K562 (cell line): ENCODE measurements around the gene LATS2. TPM values are rescaled to one million over a fixed set of nuclear protein-coding genes. Genes with fewer than 3 reads are reported as not detected.

Experiments used
- ATAC-seq: fragments of 200-7000 bp; cut with Tn5 transposase; 3 replicates; pipeline ENCODE4 v1.9.1; 2020; ENCODE audit warnings: moderate library complexity
- BruUV-seq: library from RNA; stranded (reverse); fragments of 400-500 nt; replicated peaks from 2 replicates; lab custom pipeline; 2021; lab: Mats Ljungman, UMichigan
- CTCF ChIA-PET: fragments of 300-600 bp; formaldehyde crosslinking; extraction: SDS; loops from one replicate; lab custom pipeline; 2021; ENCODE audit warnings: low intra/inter-chr PET ratio; lab: Yijun Ruan, JAX
- POLR2A ChIA-PET: fragments of 300-600, 350-650 bp; sonication (Branson Sonifier 250); formaldehyde crosslinking; extraction: SDS; loops from one replicate; lab custom pipeline; 2021; ENCODE audit warnings: antibody characterized with exemption, inconsistent platforms; lab: Yijun Ruan, JAX
- DNase-seq, 4 experiments: peaks; one replicate each; pipeline versions ENCODE4 v3.0.0 to v3.0.0-alpha.2; 2011 to 2018; ENCODE audit warnings: low spot score in 3 of 4, mixed read lengths in 3 of 4; ENCODE audit errors: extremely low read depth in 1 of 4
- FAIRE-seq: peaks from 2 replicates; lab custom pipeline; 2011; peaks lifted over from hg19 to GRCh38; lab: Jason Lieb, UNC
- H2AFZ ChIP-seq: 2 replicates; pipeline ENCODE4 v1.6.0; 2011; ENCODE audit warnings: low read depth, low read length, control low read depth, inconsistent platforms
- H3K27ac ChIP-seq: fragments of 200-600 bp; 3 replicates; pipeline ENCODE4 v1.8.0; 2011; ENCODE audit warnings: low read depth, mild to moderate bottlenecking, control low read depth, inconsistent platforms, low read length, moderate library complexity, mixed read lengths; ENCODE audit errors: extremely low read depth
- H3K27me3 ChIP-seq, 2 experiments: fragments of 300-600 bp in 1 of 2; 2 replicates in 1 of 2; 3 replicates in 1 of 2; pipeline versions ENCODE4 v1.6.0 to v1.8.0; 2011; ENCODE audit warnings: inconsistent platforms in 2 of 2, low read length in 2 of 2, mild to moderate bottlenecking in 1 of 2, mixed read lengths in 1 of 2, moderate library complexity in 1 of 2; ENCODE audit not compliant: control insufficient read depth in 2 of 2, insufficient read depth in 2 of 2
- H3K36me3 ChIP-seq: fragments of 300-600 bp; 3 replicates; pipeline ENCODE4 v1.8.0; 2011; ENCODE audit warnings: mild to moderate bottlenecking, low read length, inconsistent platforms; ENCODE audit not compliant: control insufficient read depth, insufficient read depth
- H3K4me1 ChIP-seq, 2 experiments: fragments of 200-600 bp in 1 of 2; replicated peaks in 1 of 2; 2 replicates in 1 of 2; 3 replicates in 1 of 2; pipeline versions ENCODE4 v1.5.1 to v1.8.0; 2011; ENCODE audit warnings: inconsistent platforms in 2 of 2, low read length in 2 of 2, mild to moderate bottlenecking in 1 of 2, mixed read lengths in 1 of 2, moderate library complexity in 1 of 2; ENCODE audit not compliant: control insufficient read depth in 2 of 2, insufficient read depth in 2 of 2
- H3K4me2 ChIP-seq: 2 replicates; pipeline ENCODE4 v1.6.1; 2011; ENCODE audit warnings: low read length, control low read depth, inconsistent platforms, mixed read lengths; ENCODE audit not compliant: insufficient read depth
- H3K4me3 ChIP-seq: fragments of 200-600 bp; sonication (generic), shearing (Covaris generic); 2 replicates; pipeline ENCODE4 v1.5.1; 2016; ENCODE audit warnings: control low read depth, inconsistent platforms
- H3K79me2 ChIP-seq: fragments of 200-600 bp; 3 replicates; pipeline ENCODE4 v1.8.0; 2011; ENCODE audit warnings: low read length, inconsistent platforms; ENCODE audit not compliant: control insufficient read depth, insufficient read depth
- H3K9ac ChIP-seq, 2 experiments: 2 replicates each; pipeline versions ENCODE4 v1.6.0 to v1.6.1; 2011; ENCODE audit warnings: low read depth in 2 of 2, low read length in 2 of 2, control low read depth in 1 of 2, inconsistent platforms in 1 of 2, mild to moderate bottlenecking in 1 of 2, mixed read lengths in 1 of 2; ENCODE audit not compliant: insufficient read depth in 1 of 2
- H3K9me1 ChIP-seq: one replicate; pipeline ENCODE4 v1.6.0; 2011; ENCODE audit warnings: inconsistent platforms, mild to moderate bottlenecking, low read length, moderate library complexity; ENCODE audit not compliant: control insufficient read depth, insufficient read depth
- H3K9me3 ChIP-seq: replicated peaks from 2 replicates; pipeline ENCODE4 v1.5.1; 2011; ENCODE audit warnings: low read depth, low read length, inconsistent platforms; ENCODE audit not compliant: control insufficient read depth, insufficient read depth
- H4K20me1 ChIP-seq: replicated peaks from 2 replicates; pipeline ENCODE4 v1.6.1; 2011; ENCODE audit warnings: low read length, inconsistent platforms, mixed read lengths; ENCODE audit not compliant: control insufficient read depth, insufficient read depth
- DIDO1 ChIP-seq: fragments of 450-650 bp; IDR thresholded peaks from 2 replicates; pipeline ENCODE4 v1.6.1; 2016; ENCODE audit warnings: low read depth, missing biosample characterization, missing genetic modification characterization
- ESRRA ChIP-seq: fragments of 450-650 bp; IDR thresholded peaks from 2 replicates; pipeline ENCODE4 v1.6.1; 2014; ENCODE audit warnings: low read depth, mild to moderate bottlenecking, moderate library complexity, borderline replicate concordance
- FOXM1 ChIP-seq, 2 experiments: fragments of 450-650 bp in 1 of 2; sonication (generic) in 1 of 2; formaldehyde crosslinking in 1 of 2; IDR thresholded peaks; 2 replicates each; pipeline versions ENCODE4 v1.6.1 to v1.9.0; 2017 to 2022; ENCODE audit warnings: low read depth in 2 of 2, mild to moderate bottlenecking in 2 of 2, missing genetic modification reagents in 1 of 2, moderate library complexity in 1 of 2
- JUN ChIP-seq, 2 experiments: sonication (generic) in 1 of 2; formaldehyde crosslinking in 1 of 2; IDR thresholded peaks; 2 replicates each; pipeline versions ENCODE4 v1.6.1 to v1.8.0; 2012 to 2022; ENCODE audit warnings: borderline replicate concordance in 2 of 2, mild to moderate bottlenecking in 2 of 2, improper control_type of control experiment in 1 of 2, low read depth in 1 of 2, low read length in 1 of 2, missing genetic modification reagents in 1 of 2
- JUND ChIP-seq, 2 experiments: IDR thresholded peaks; 2 replicates in 1 of 2; 3 replicates in 1 of 2; pipeline ENCODE4 v1.6.1; 2011; ENCODE audit warnings: borderline replicate concordance in 2 of 2, low read depth in 2 of 2, low read length in 2 of 2, improper control_type of control experiment in 1 of 2, missing biosample characterization in 1 of 2, missing genetic modification characterization in 1 of 2, missing genetic modification reagents in 1 of 2
- MEF2D ChIP-seq: conservative IDR thresholded peaks from 2 replicates; pipeline ENCODE4 v1.6.1; 2016; ENCODE audit warnings: low read depth, missing genetic modification characterization, missing compliant biosample characterization
- PHB ChIP-seq: fragments of 250-450 bp; sonication (Bioruptor Pico); IDR thresholded peaks from 2 replicates; pipeline ENCODE4 v1.5.0; 2021
- PRPF4 ChIP-seq: fragments of 200-400 bp; formaldehyde crosslinking; IDR thresholded peaks from one replicate; pipeline ENCODE4 v1.6.1; 2017; ENCODE audit warnings: low read length, low read depth, mild to moderate bottlenecking; ENCODE audit not compliant: insufficient read depth, poor library complexity, severe bottlenecking
- ZBTB9 ChIP-seq: fragments of 450-650 bp; formaldehyde crosslinking; IDR thresholded peaks from 2 replicates; pipeline ENCODE4 v1.4.0; 2020; ENCODE audit warnings: mild to moderate bottlenecking, moderate library complexity
- ZKSCAN8 ChIP-seq: fragments of 200-800 bp; sonication (Bioruptor generic); IDR thresholded peaks from 2 replicates; pipeline ENCODE4 v1.6.1; 2016; ENCODE audit warnings: missing genetic modification characterization, missing compliant biosample characterization
- ZNF232 ChIP-seq: sonication (generic); formaldehyde crosslinking; IDR thresholded peaks from 2 replicates; pipeline ENCODE4 v1.8.0; 2022; ENCODE audit warnings: mild to moderate bottlenecking, missing genetic modification reagents
- ZNF696 ChIP-seq: fragments of 250-450 bp; sonication (Bioruptor Pico); conservative IDR thresholded peaks from 2 replicates; pipeline ENCODE4 v1.4.0; 2020; ENCODE audit warnings: mild to moderate bottlenecking, moderate library complexity
- WGBS: fragments of 100-300 bp; shearing (Covaris generic); methylation state at CpG from one replicate; pipeline ENCODE4 v1.1.6; 2016; ENCODE audit warnings: low coverage, mixed read lengths; ENCODE audit not compliant: insufficient coverage; ENCODE audit errors: missing lambda C conversion rate; 5-methylcytosine and 5-hydroxymethylcytosine counted together
- in situ Hi-C: fragments of 300-500 bp; cut with MboI; formaldehyde crosslinking; loops from 4 replicates; pipeline ENCODE4 v1.15.0; 2018; ENCODE audit warnings: inconsistent platforms, mixed read lengths
- intact Hi-C: fragments of 100-400 bp; cut with micrococcal nuclease; formaldehyde crosslinking; loops from 2 replicates; pipeline ENCODE4 v1.14.2; 2022
- polyA plus RNA-seq, 8 experiments: library from polyadenylated mRNA; depleted of rRNA in 4 of 8; stranded (reverse) in 5 of 8; unstranded in 3 of 8; fragments of >200 nt; fragmentation: Nextera tagmentation in 2 of 8; fragmentation: Illumina TruSeq in 1 of 8; extraction: Ambion mirVana in 2 of 8; extraction: Trizol in 1 of 8; gene quantifications; 2 replicates each; pipeline versions ENCODE4 v1.2.1 to v1.2.3, GENCODE V29; 2011 to 2014; ENCODE audit warnings: inconsistent platforms in 1 of 8, missing spikeins in 1 of 8
- total RNA-seq, 7 experiments: library from RNA; depleted of rRNA in 6 of 7; stranded (reverse); fragments of >200 nt in 6 of 7; fragmentation: Illumina TruSeq in 2 of 7; extraction: Trizol in 2 of 7; gene quantifications; 2 replicates each; pipeline versions ENCODE4 v1.2.1 to v1.2.3, GENCODE V29; 2011 to 2021; ENCODE audit warnings: low replicate concordance in 1 of 7

LATS2 gene
- total and polyA plus RNA-seq, 9 of the 15 experiments (the other 6 are each of a cell fraction or from before 2014, with no cell fraction given) = 0.18 to 3.7 (median 0.76) TPM

GRCh38 chr13:20940083-20940482 lies 121.3 kb downstream of the LATS2 start:
- FAIRE-seq = no peak
- DNase-seq = no peak
- Histone ChIP-seq H3K4me2 (no peak overlapping the region), H3K4me1 (no peaks in the 10 kb centered on the region; a peak in 1 of 5 replicates), H3K36me3 (no peaks in the 10 kb centered on the region), H3K9me1 (no peaks in the 10 kb centered on the region), H3K9me3 (no peaks in the 10 kb centered on the region), H3K27me3 (peaks cover 2 to 17% of the 10 kb centered on the region in 2 experiments; a peak in 4 of 5 replicates), H3K9ac (no peak overlapping the region), H3K4me3 (no peak overlapping the region), H3K79me2 (no peaks in the 10 kb centered on the region), H2AFZ (no peak overlapping the region), H3K27ac (no peak overlapping the region), H4K20me1 (no peaks in the 10 kb centered on the region)
- BruUV-seq = no TSS peak
- ATAC-seq = no peak
- 0% methylated on average over 3 of the region's 3 CpGs for WGBS
- TF ChIP-seq PHB (no peak), MEF2D (tag) (no peak), FOXM1 (IDR thresholded peaks at IDR 0.05; ENCODE audit: low read depth) (no peak), FOXM1 (CRISPR knock-in tag; IDR thresholded peaks at IDR 0.05; ENCODE audit: low read depth) (no peak)
- in situ Hi-C loops = loop anchor here (10.0 kb wide), 2 partner anchors 165 to 545 kb away; no protein-coding TSS in a partner anchor
- POLR2A ChIA-PET = interaction anchor here (0.6 kb wide), 1 partner anchor 666 kb away, joined by 3 read pairs; no protein-coding TSS in a partner anchor
- CTCF ChIA-PET = interaction anchor here (0.6 kb wide), 1 partner anchor 538 kb away, joined by 3 read pairs; no protein-coding TSS in a partner anchor
- intact Hi-C loops = loop anchor here (10.0 kb wide), 1 partner anchor 85 kb away; no protein-coding TSS in a partner anchor

- Histone ChIP-seq H3K27ac (no peak overlapping the region), H3K4me2 (no peak overlapping the region), H3K79me2 (no peaks in the 10 kb centered on the region), H3K4me3 (no peak overlapping the region), H3K9ac (no peak overlapping the region), H3K9me1 (no peaks in the 10 kb centered on the region), H3K36me3 (no peaks in the 10 kb centered on the region), H3K4me1 (no peaks in the 10 kb centered on the region; a peak in 1 of 5 replicates), H4K20me1 (no peaks in the 10 kb centered on the region), H2AFZ (no peak overlapping the region), H3K27me3 (peaks cover 2 to 17% of the 10 kb centered on the region in 2 experiments; a peak in 4 of 5 replicates), H3K9me3 (no peaks in the 10 kb centered on the region)
- WGBS = 8% methylated on average over 3 of the region's 4 CpGs
- ATAC-seq (no peak), FAIRE-seq (no peak), DNase-seq (no peak)
- no TSS peak for BruUV-seq
- in situ Hi-C loops = loop anchor here (10.0 kb wide), 2 partner anchors 165 to 545 kb away; no protein-coding TSS in a partner anchor
- ChIA-PET POLR2A (interaction anchor here (0.6 kb wide), 1 partner anchor 667 kb away, joined by 3 read pairs; no protein-coding TSS in a partner anchor), CTCF (no interaction called here)
- intact Hi-C loops = loop anchor here (10.0 kb wide), 1 partner anchor 85 kb away; no protein-coding TSS in a partner anchor
- no peak for TF ChIP-seq ZBTB9
- no peak for TF ChIP-seq JUND (IDR thresholded peaks at IDR 0.05; ENCODE audit: borderline replicate concordance, low read depth, low read length)
- TF ChIP-seq JUND (tag; IDR thresholded peaks at IDR 0.05; ENCODE audit: borderline replicate concordance, low read depth, low read length) = no peak
- no peak for TF ChIP-seq ESRRA
- no peak for TF ChIP-seq DIDO1 (tag)
- TF ChIP-seq ZNF696 = no peak
- TF ChIP-seq JUN (IDR thresholded peaks at IDR 0.05; ENCODE audit: borderline replicate concordance, low read depth, low read length) = no peak
- TF ChIP-seq JUN (CRISPR knock-in tag; IDR thresholded peaks at IDR 0.05; ENCODE audit: borderline replicate concordance) = no peak
- no peak for TF ChIP-seq PRPF4
- no peak for TF ChIP-seq ZNF232 (CRISPR knock-in tag)
- no peak for TF ChIP-seq ZKSCAN8 (CRISPR knock-in tag)
Observed at GRCh38 chr13:20939662-20940061, 121.7 kb downstream of the LATS2 start.
